Upper lobe of left lung (tissue), 6 donors: ENCODE data around the gene C17orf75. TPM values are rescaled to one million over a fixed set of nuclear protein-coding genes. Genes with fewer than 3 reads are reported as not detected.
"Not testable (repeated sequence)": the region's sequence is repeated elsewhere in the genome, so short reads cannot be mapped to it uniquely, and the experiment has no call there.

Source experiments
- ATAC-seq, 2 donors: fragments of 200-7000 bp; cut with Tn5 transposase; one replicate each; pipeline ENCODE4 v1.9.1; 2022; ENCODE audit warnings: mild to moderate bottlenecking in 2 of 2, moderate library complexity in 2 of 2; ENCODE audit not compliant: low FRiP score in 2 of 2
- DNase-seq, 2 donors: peaks; one replicate each; pipeline ENCODE4 v3.0.0-alpha.2; 2019 to 2020
- H3K27ac ChIP-seq, 4 donors: fragments of 200-600 bp; sonication (generic); one replicate each; pipeline ENCODE4 v1.5.1; 2016 to 2019
- H3K27me3 ChIP-seq, 4 donors: fragments of 200-600 bp; sonication (generic); one replicate each; pipeline ENCODE4 v1.5.1; 2017 to 2019
- H3K36me3 ChIP-seq, 4 donors: fragments of 200-600 bp; sonication (generic); one replicate each; pipeline ENCODE4 v1.5.1; 2016 to 2019
- H3K4me1 ChIP-seq, 4 donors: fragments of 200-600 bp; sonication (generic); one replicate each; pipeline ENCODE4 v1.5.1; 2018 to 2019
- H3K4me3 ChIP-seq, 4 donors: fragments of 200-600 bp; sonication (generic); one replicate each; pipeline ENCODE4 v1.5.1; 2017 to 2019; ENCODE audit warnings: mild to moderate bottlenecking in 2 of 4, moderate library complexity in 1 of 4
- H3K9me3 ChIP-seq, 4 donors: fragments of 200-600 bp; sonication (generic); one replicate each; pipeline ENCODE4 v1.5.1; 2018 to 2019
- EP300 ChIP-seq, 4 donors: sonication (generic); formaldehyde crosslinking; IDR thresholded peaks; one replicate each; pipeline ENCODE4 v1.5.1; 2017; ENCODE audit warnings: antibody characterized with exemption in 4 of 4, control low read depth in 2 of 4
- POLR2A ChIP-seq, 4 donors: fragments of 450-650 bp; IDR thresholded peaks; one replicate each; pipeline ENCODE4 v1.5.1; 2016 to 2017; ENCODE audit warnings: antibody characterized with exemption in 4 of 4, mild to moderate bottlenecking in 2 of 4
- POLR2AphosphoS5 ChIP-seq, 2 donors: sonication (generic); formaldehyde crosslinking; IDR thresholded peaks; one replicate each; pipeline ENCODE4 v1.5.1; 2017; ENCODE audit warnings: antibody characterized with exemption in 2 of 2
- WGBS, 2 donors: methylation state at CpG; one replicate each; pipeline ENCODE4 v1.1.5; 2017 to 2018; 5-methylcytosine and 5-hydroxymethylcytosine counted together
- total RNA-seq, 6 donors: library from RNA; depleted of rRNA in 4 of 6; stranded (reverse); fragments of >200 nt in 4 of 6; gene quantifications; one replicate each; pipeline versions ENCODE4 v1.1.0 to v1.2.1, GENCODE V29; 2016 to 2021
- TF ChIP-seq, protein P1 (sequence below), 6 experiments: fragments of 450-650 bp in 4 of 6; fragments of 200-600 bp in 2 of 6; sonication (generic) in 2 of 6; IDR thresholded peaks; one replicate each; pipeline ENCODE4 v1.5.1; 2016 to 2019; ENCODE audit warnings: antibody characterized with exemption in 6 of 6
- donor health status: DM: no; HTN: no; CAD: no; lungs with moderate emphysema.
- donor health status: DM: no; HTN: yes; CAD: no; lungs with severe emphysema.

The C17orf75 gene
- total RNA-seq, 6 donors from 2014 or later, result 4.7 to 17.8 (median 12.9) TPM

DNA sequence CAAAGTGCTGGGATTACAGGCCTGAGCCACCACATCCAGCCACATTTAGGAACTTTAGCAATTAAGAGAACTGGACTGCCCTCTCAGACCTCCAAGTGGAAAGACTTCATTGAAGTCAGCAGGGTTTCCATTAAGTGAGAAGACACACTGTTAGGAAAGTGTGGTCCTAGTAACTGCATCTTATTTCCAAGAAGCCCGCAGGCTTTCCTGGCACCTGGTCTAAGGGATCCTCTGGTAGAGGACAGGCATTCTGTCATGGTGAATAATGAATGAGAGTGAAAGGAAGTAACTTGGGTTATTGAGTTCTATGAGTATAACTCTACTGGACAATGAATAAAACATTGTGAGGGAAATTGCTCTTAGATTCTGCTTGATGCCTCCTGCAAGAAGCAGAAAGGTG lies 14.1 kb downstream of the C17orf75 start:
- Histone ChIP-seq H3K36me3 (no peaks in the 10 kb centered on the region), H3K9me3 (no peaks in the 10 kb centered on the region), H3K27ac (no peak overlapping the region), H3K4me1 (peaks cover 5 to 18% (median 10%) of the 10 kb centered on the region in 4 donors), H3K27me3 (no peaks in the 10 kb centered on the region), H3K4me3 (no peak overlapping the region)
- ATAC-seq, result no peak
- WGBS, 2 donors, result 95% methylated on average over 1 of the region's 1 CpG
- DNase-seq, result no peak
- TF ChIP-seq POLR2A (IDR thresholded peaks at IDR 0.05) (no peak), EP300 (IDR thresholded peaks at IDR 0.05) (no peak), POLR2AphosphoS5 (IDR thresholded peaks at IDR 0.05) (no peak)
- TF ChIP-seq, protein P1, sequence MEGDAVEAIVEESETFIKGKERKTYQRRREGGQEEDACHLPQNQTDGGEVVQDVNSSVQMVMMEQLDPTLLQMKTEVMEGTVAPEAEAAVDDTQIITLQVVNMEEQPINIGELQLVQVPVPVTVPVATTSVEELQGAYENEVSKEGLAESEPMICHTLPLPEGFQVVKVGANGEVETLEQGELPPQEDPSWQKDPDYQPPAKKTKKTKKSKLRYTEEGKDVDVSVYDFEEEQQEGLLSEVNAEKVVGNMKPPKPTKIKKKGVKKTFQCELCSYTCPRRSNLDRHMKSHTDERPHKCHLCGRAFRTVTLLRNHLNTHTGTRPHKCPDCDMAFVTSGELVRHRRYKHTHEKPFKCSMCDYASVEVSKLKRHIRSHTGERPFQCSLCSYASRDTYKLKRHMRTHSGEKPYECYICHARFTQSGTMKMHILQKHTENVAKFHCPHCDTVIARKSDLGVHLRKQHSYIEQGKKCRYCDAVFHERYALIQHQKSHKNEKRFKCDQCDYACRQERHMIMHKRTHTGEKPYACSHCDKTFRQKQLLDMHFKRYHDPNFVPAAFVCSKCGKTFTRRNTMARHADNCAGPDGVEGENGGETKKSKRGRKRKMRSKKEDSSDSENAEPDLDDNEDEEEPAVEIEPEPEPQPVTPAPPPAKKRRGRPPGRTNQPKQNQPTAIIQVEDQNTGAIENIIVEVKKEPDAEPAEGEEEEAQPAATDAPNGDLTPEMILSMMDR (IDR thresholded peaks at IDR 0.05), result no peak

DNA sequence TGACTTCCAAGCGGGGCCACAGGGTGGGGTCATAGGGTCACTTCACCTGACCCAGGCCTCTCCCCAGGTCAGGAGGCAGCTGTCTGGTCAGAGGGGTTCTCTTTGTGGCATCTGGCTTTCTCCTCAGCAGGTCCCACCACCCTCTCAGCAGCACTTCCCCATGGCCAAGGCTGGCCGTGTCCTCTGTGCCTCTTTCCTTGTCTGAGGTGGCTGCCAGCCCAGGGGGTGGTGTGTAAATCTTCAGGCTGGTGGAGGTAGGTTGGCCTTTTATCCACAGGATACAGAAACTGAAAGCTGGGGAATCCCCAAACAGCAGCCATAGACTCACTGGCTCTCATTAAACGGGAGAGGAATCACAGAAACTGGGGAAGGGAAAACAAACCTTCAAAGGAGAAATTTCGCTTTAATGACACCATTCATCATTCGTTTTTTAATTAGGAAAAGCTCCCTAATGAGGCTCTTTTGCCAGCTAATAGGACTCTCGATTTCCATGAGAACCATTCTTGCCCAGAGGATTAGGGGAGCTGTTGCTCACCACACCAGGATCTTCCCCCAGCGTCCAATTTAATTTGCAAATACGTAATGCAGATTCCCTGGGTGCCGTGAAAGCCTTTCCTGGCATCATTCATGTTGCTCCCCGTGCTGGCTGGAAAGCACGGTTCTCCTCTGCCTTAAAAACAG lies 18.0 kb downstream of the C17orf75 start:
- no peak for TF ChIP-seq POLR2AphosphoS5 (IDR thresholded peaks at IDR 0.05)
- TF ChIP-seq POLR2A (IDR thresholded peaks at IDR 0.05), result no peak
- no peak for TF ChIP-seq EP300 (IDR thresholded peaks at IDR 0.05)
- TF ChIP-seq, protein P1 (IDR thresholded peaks at IDR 0.05), result no peak
- 29 to 40% methylated on average over 10 to 11 of the region's 11 CpGs for WGBS, 2 donors
- peak in 1 of 2 donors; percentile 25 for DNase-seq

DNA sequence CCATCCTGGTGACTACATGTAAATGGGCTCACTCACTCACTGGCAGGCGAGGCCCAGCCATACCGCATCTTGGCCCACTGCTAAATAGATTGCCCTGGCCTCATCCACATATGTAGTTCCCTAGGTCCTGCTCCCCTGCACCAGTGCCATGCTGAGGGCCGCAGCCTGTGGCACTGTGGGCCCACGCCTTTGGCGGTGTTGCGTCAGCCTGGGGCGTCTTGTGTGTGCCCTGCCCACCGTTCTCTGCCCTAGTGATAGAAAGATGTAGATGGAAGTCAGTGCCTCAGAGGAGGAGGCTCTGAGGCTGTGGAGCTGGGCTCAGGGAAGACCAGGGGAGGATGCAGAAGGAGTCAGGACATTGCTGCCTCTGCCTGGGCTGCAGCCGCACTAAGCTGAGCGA lies 18.9 kb downstream of the C17orf75 start:
- no peak overlapping the region for H3K27ac ChIP-seq
- H3K36me3 ChIP-seq, result no peaks in the 10 kb centered on the region
- H3K9me3 ChIP-seq, result no peaks in the 10 kb centered on the region
- peaks cover 5 to 11% (median 7%) of the 10 kb centered on the region in 4 donors for H3K4me1 ChIP-seq
- TF ChIP-seq, protein P1 (IDR thresholded peaks at IDR 0.05), result no peak
- TF ChIP-seq POLR2A (IDR thresholded peaks at IDR 0.05), result no peak
- ATAC-seq, result peak in 1 of 2 donors; percentile 27
- DNase-seq, result peak in 1 of 2 donors; percentile 84
- WGBS, 2 donors, result 90 to 100% methylated on average over 4 to 10 of the region's 10 CpGs
- no peaks in the 10 kb centered on the region for H3K27me3 ChIP-seq
- no peak overlapping the region for H3K4me3 ChIP-seq

More for the DNA sequence above, 18.0 kb downstream of the C17orf75 start:
- no peaks in the 10 kb centered on the region for H3K36me3 ChIP-seq
- H3K9me3 ChIP-seq, result no peaks in the 10 kb centered on the region
- no peak for ATAC-seq
- peaks cover 5 to 11% (median 7%) of the 10 kb centered on the region in 4 donors for H3K4me1 ChIP-seq
- H3K27me3 ChIP-seq, result no peaks in the 10 kb centered on the region
- peak overlapping the region in 2 of 4 donors; percentile 1 to 56 for H3K27ac ChIP-seq
- H3K4me3 ChIP-seq, result peak overlapping the region in 1 of 4 donors; percentile 32

DNA sequence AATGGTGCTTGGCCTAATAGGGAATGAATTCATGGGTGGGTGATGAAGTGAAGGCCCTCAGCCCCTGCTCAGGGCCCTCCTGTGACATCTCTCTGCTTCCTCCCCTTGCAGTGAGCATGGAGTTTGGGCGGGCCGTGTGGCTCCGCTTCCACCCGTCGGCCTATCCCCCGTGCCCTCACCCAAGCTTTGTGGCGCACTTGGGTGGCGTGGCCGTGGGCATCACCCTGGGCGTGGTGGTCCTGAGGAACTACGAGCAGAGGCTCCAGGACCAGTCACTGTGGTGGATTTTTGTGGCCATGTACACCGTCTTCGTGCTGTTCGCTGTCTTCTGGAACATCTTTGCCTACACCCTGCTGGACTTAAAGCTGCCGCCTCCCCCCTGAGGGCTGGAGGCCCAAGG lies 21.1 kb downstream of the C17orf75 start:
- Histone ChIP-seq H3K27ac (no peak overlapping the region), H3K36me3 (no peaks in the 10 kb centered on the region), H3K27me3 (no peaks in the 10 kb centered on the region), H3K4me1 (peaks cover 5 to 11% (median 7%) of the 10 kb centered on the region in 4 donors), H3K4me3 (no peak overlapping the region), H3K9me3 (no peaks in the 10 kb centered on the region)
- DNase-seq (peak in 1 of 2 donors; percentile 66), ATAC-seq (no peak)
- TF ChIP-seq POLR2AphosphoS5 (IDR thresholded peaks at IDR 0.05), result no peak
- TF ChIP-seq POLR2A (IDR thresholded peaks at IDR 0.05), result no peak
- TF ChIP-seq, protein P1 (IDR thresholded peaks at IDR 0.05), result no peak
- no peak for TF ChIP-seq EP300 (IDR thresholded peaks at IDR 0.05)
- WGBS, 2 donors, result 94 to 100% methylated on average over 13 to 15 of the region's 15 CpGs

DNA sequence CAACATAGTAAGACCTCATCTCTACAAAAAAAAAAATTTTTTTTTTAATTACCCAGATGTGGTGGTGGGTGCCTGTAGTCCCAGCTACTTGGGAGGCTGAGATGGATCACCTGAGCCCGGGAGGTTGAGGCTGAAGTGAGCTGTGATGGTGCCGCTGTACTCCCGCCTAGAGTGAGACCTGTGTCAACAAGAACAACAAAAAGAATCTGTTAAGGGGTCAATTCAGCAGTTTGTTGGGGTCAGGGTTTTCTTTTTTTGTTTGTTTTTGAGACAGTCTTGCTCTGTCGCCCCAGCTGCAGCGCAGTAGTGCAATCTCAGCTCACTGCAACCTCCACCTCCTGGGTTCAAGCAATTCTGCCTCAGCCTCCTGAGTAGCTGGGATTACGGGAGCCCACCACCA lies 21.9 kb downstream of the C17orf75 start:
- not testable (repeated sequence) for H3K27me3 ChIP-seq, DNase-seq, H3K27ac ChIP-seq, H3K36me3 ChIP-seq, H3K4me3 ChIP-seq, H3K9me3 ChIP-seq, ATAC-seq
- 90 to 92% methylated on average over 6 of the region's 6 CpGs for WGBS, 2 donors
- peaks cover 5 to 11% (median 7%) of the 10 kb centered on the region in 4 donors for H3K4me1 ChIP-seq
